Caki2 (cell line): Measurements from ENCODE around the gene FHAD1. TPM values are rescaled to one million over a fixed set of nuclear protein-coding genes. Genes with fewer than 3 reads are reported as not detected.

Source experiments
- DNase-seq: peaks from one replicate; pipeline ENCODE4 v3.0.0-alpha.2; 2015; ENCODE audit warnings: low read depth
- in situ Hi-C: cut with HindIII; loops from 2 replicates; pipeline ENCODE4 v1.10.0; 2016; ENCODE audit warnings: low sequenced_read_pairs, low pct_unique_long_range_greater_than_20kb, mixed read lengths
- total RNA-seq: library from RNA; depleted of rRNA; stranded (reverse); fragments of >200 nt; shearing (Covaris generic); gene quantifications from 2 replicates; pipeline ENCODE4 v1.2.3, GENCODE V29; 2014; ENCODE audit warnings: low replicate concordance

Gene FHAD1
- total RNA-seq, 1 experiment from 2014 or later, result 18.0 TPM

GRCh38 chr1:15215116-15215515 lies 31.9 kb upstream of the FHAD1 start:
- no peak for DNase-seq
- in situ Hi-C loops, result no loop called here

GRCh38 chr1:15217654-15218053 lies 29.4 kb upstream of the FHAD1 start:
- in situ Hi-C loops, result no loop called here
- DNase-seq, result no peak

GRCh38 chr1:15218287-15219279 lies 28.4 kb upstream of the FHAD1 start:
- in situ Hi-C loops, result no loop called here

GRCh38 chr1:15219280-15220023 lies 27.6 kb upstream of the FHAD1 start:
- in situ Hi-C loops, result no loop called here
- DNase-seq, result no peak

More at GRCh38 chr1:15218287-15219279, 28.4 kb upstream of the FHAD1 start:
- DNase-seq, result peak; percentile 83

- in situ Hi-C loops, result no loop called here
- no peak for DNase-seq
These were observed 27.0 kb upstream of the FHAD1 start for GRCh38 chr1:15220024-15220392.

GRCh38 chr1:15220825-15221431 lies 26.1 kb upstream of the FHAD1 start:
- in situ Hi-C loops, result no loop called here
- DNase-seq, result no peak

GRCh38 chr1:15222653-15223303 lies 24.2 kb upstream of the FHAD1 start:
- no peak for DNase-seq
- in situ Hi-C loops, result no loop called here

GRCh38 chr1:15224259-15224869 lies 22.7 kb upstream of the FHAD1 start:
- DNase-seq, result no peak
- in situ Hi-C loops, result no loop called here

GRCh38 chr1:15224974-15225373 lies 22.0 kb upstream of the FHAD1 start:
- no peak for DNase-seq
- in situ Hi-C loops, result no loop called here

- in situ Hi-C loops, result no loop called here
- DNase-seq, result no peak
These were observed 21.6 kb upstream of the FHAD1 start for GRCh38 chr1:15225461-15225860.

- in situ Hi-C loops, result no loop called here
- DNase-seq, result no peak
These were observed 20.4 kb upstream of the FHAD1 start for GRCh38 chr1:15226388-15227255.

- no peak for DNase-seq
- in situ Hi-C loops, result no loop called here
These were observed 17.3 kb upstream of the FHAD1 start for GRCh38 chr1:15229707-15230131.

GRCh38 chr1:15231714-15232201 lies 15.3 kb upstream of the FHAD1 start:
- no peak for DNase-seq
- in situ Hi-C loops, result no loop called here

GRCh38 chr1:15233689-15234088 lies 13.3 kb upstream of the FHAD1 start:
- DNase-seq, result no peak
- in situ Hi-C loops, result no loop called here

GRCh38 chr1:15236321-15236721 lies 10.7 kb upstream of the FHAD1 start:
- peak; percentile 79 for DNase-seq
- in situ Hi-C loops, result no loop called here

- DNase-seq, result peak; percentile 52
- in situ Hi-C loops, result no loop called here
These were observed 10.3 kb upstream of the FHAD1 start for GRCh38 chr1:15236746-15237145.

- in situ Hi-C loops, result no loop called here
- no peak for DNase-seq
These were observed 8.2 kb upstream of the FHAD1 start for GRCh38 chr1:15238789-15239188.
